Naive thymus-derived CD4-positive, alpha-beta T cell (primary cell): ENCODE measurements around the gene PPP1R2. TPM values are rescaled to one million over a fixed set of nuclear protein-coding genes. Genes with fewer than 3 reads are reported as not detected.

ENCODE experiments used
- ATAC-seq: fragments of 150-1000 bp; cut with Tn5 transposase; 2 replicates; pipeline ENCODE4 v1.10.0; 2021; ENCODE audit warnings: mild to moderate bottlenecking, moderate library complexity
- CTCF ChIA-PET: fragments of 350-600 bp; sonication (Branson Sonifier 250); formaldehyde crosslinking; loops from one replicate; lab custom pipeline; 2021; ENCODE audit warnings: antibody characterized with exemption; lab: Charles Lee
- POLR2A ChIA-PET: fragments of 350-600 bp; sonication (Branson Sonifier 250); formaldehyde crosslinking; loops from one replicate; lab custom pipeline; 2021; ENCODE audit warnings: antibody characterized with exemption, inconsistent platforms; lab: Charles Lee
- DNase-seq, 9 donors: peaks; one replicate each; pipeline versions ENCODE4 v3.0.0 to v3.0.0-alpha.2; 2020 to 2022; ENCODE audit warnings: mixed read lengths in 1 of 9
- H3K27ac ChIP-seq: one replicate; pipeline ENCODE4 v1.7.0; 2013; ENCODE audit warnings: mild to moderate bottlenecking, low read depth, low read length, moderate library complexity
- H3K27me3 ChIP-seq, 2 donors: one replicate each; pipeline ENCODE4 v1.7.0; 2013; ENCODE audit warnings: low read length in 2 of 2, mild to moderate bottlenecking in 2 of 2, moderate library complexity in 2 of 2; ENCODE audit not compliant: control insufficient read depth in 2 of 2, insufficient read depth in 2 of 2
- H3K36me3 ChIP-seq, 3 experiments: 1 replicate in 2 of 3; 2 replicates in 1 of 3; pipeline ENCODE4 v1.7.0; 2013; ENCODE audit warnings: low read length in 3 of 3, mild to moderate bottlenecking in 3 of 3, moderate library complexity in 1 of 3; ENCODE audit not compliant: insufficient read depth in 3 of 3, control insufficient read depth in 2 of 3
- H3K4me1 ChIP-seq, 2 donors: one replicate each; pipeline ENCODE4 v1.7.0; 2013; ENCODE audit warnings: low read length in 2 of 2, mild to moderate bottlenecking in 2 of 2, moderate library complexity in 1 of 2; ENCODE audit not compliant: control insufficient read depth in 2 of 2, insufficient read depth in 2 of 2
- H3K4me3 ChIP-seq: 2 replicates; pipeline ENCODE4 v1.7.0; 2013; ENCODE audit warnings: mild to moderate bottlenecking, low read length
- H3K9me3 ChIP-seq, 3 experiments: 1 replicate in 2 of 3; 2 replicates in 1 of 3; pipeline ENCODE4 v1.7.0; 2013; ENCODE audit warnings: low read length in 3 of 3; ENCODE audit not compliant: control insufficient read depth in 2 of 3
- H3K27ac Mint-ChIP-seq, 9 donors: one replicate each; pipeline ENCODE4 v1.8.0; 2020 to 2022; ENCODE audit warnings: mixed read lengths in 9 of 9, mild to moderate bottlenecking in 8 of 9, moderate library complexity in 5 of 9, inconsistent platforms in 2 of 9
- H3K27me3 Mint-ChIP-seq, 5 donors: one replicate each; pipeline ENCODE4 v1.8.0; 2021 to 2022; ENCODE audit warnings: mixed read lengths in 5 of 5, mild to moderate bottlenecking in 1 of 5
- H3K36me3 Mint-ChIP-seq, 5 donors: one replicate each; pipeline ENCODE4 v1.8.0; 2020 to 2022; ENCODE audit warnings: mixed read lengths in 5 of 5, mild to moderate bottlenecking in 3 of 5, inconsistent platforms in 1 of 5
- H3K4me1 Mint-ChIP-seq, 7 donors: one replicate each; pipeline ENCODE4 v1.8.0; 2020 to 2022; ENCODE audit warnings: mixed read lengths in 7 of 7, mild to moderate bottlenecking in 3 of 7, inconsistent platforms in 1 of 7
- H3K4me3 Mint-ChIP-seq, 10 donors: one replicate each; pipeline ENCODE4 v1.8.0; 2020 to 2022; ENCODE audit warnings: mild to moderate bottlenecking in 10 of 10, mixed read lengths in 10 of 10, moderate library complexity in 6 of 10, inconsistent platforms in 2 of 10
- H3K9me3 Mint-ChIP-seq, 11 donors: one replicate each; pipeline ENCODE4 v1.8.0; 2020 to 2022; ENCODE audit warnings: mixed read lengths in 11 of 11, mild to moderate bottlenecking in 4 of 11, inconsistent platforms in 1 of 11, moderate library complexity in 1 of 11
- intact Hi-C, 2 donors: fragments of 100-400 bp; cut with micrococcal nuclease; formaldehyde crosslinking; loops; one replicate each; pipeline ENCODE4 v1.15.1; 2023
- polyA plus RNA-seq, 2 donors: library from polyadenylated mRNA; unstranded; fragments of 300-500 nt; fragmentation: Illumina TruSeq; gene quantifications; one replicate each; pipeline ENCODE4 v1.2.3, GENCODE V29; 2021
- total RNA-seq, 6 experiments: library from RNA in 5 of 6; stranded (reverse) in 5 of 6; gene quantifications; 1 replicate in 5 of 6; 2 replicates in 1 of 6; pipeline ENCODE4 v1.2.3 and lab custom pipeline; 2021 to 2026

The PPP1R2 gene
- total and polyA plus RNA-seq, 7 experiments from 2014 or later: 76.1 to 329 (median 157) TPM

- Histone ChIP-seq H3K4me3 (no peak overlapping the region), H3K4me1 (peaks cover 7% of the 10 kb centered on the region in 2 donors), H3K27me3 (no peaks in the 10 kb centered on the region), H3K27ac (no peak overlapping the region), H3K36me3 (no peaks in the 10 kb centered on the region), H3K9me3 (no peaks in the 10 kb centered on the region)
- Mint-ChIP-seq H3K9me3 (no peaks in the 10 kb centered on the region), H3K4me3 (no peak overlapping the region), H3K27ac (no peak overlapping the region), H3K36me3 (no peaks in the 10 kb centered on the region), H3K27me3 (peaks cover 0 to 13% (median 0%) of the 10 kb centered on the region in 5 donors), H3K4me1 (peaks cover 0 to 12% (median 5%) of the 10 kb centered on the region in 7 donors)
- no peak for ATAC-seq
- POLR2A ChIA-PET: interaction anchor here (0.6 kb wide), 1 partner anchor 45 kb away, joined by 3 read pairs; no protein-coding TSS in a partner anchor
- intact Hi-C loops: loop anchor here in 1 of 2 donors (2.0 kb wide), 1 partner anchor 45 kb away; the partner anchor contains the start of gene PPP1R2
- CTCF ChIA-PET: no interaction called here
- DNase-seq: no peak
Observed at GRCh38 chr3:195587406-195587805, 44.3 kb upstream of the PPP1R2 start.

GRCh38 chr3:195584543-195584870 lies 41.4 kb upstream of the PPP1R2 start:
- peak overlapping the region in 1 of 9 donors; percentile 29 for H3K27ac Mint-ChIP-seq
- POLR2A ChIA-PET: no interaction called here
- CTCF ChIA-PET: no interaction called here

DNA sequence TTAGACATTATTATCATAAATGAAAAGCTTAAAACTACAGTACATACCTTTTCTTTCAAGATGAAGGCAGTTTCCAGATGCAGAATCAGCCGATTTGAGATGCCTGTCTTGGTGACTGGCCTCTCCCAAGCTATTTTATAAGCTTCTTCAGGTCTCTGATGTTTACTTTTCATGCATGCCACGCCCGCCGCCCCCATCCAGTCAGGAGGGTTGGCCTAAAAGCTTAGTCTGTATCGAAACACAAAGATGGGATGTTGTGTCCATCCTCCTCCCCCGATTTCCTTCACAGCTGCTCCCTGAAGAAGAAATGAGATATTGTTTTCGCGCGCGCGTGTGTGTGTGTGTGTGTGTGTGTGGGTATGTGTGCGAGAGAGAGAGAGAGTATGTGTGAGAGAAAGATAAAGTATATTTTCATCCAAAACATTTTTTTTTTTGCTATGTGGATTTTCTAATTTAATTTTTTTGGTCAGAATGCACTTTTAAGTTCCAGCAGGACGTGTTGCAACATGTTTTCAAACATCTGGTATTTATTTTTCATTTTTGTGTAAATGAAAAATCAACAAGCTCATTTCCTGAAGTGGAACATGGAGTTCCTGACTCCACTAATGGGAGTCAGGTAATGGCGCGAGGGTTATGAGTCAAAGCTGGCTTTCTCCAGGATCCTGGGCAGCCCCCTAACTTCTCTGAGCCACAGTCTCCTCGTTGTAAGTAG lies 40.9 kb upstream of the PPP1R2 start, which contains the start of gene APOD:
Gene APOD (minus strand): TSS at position 110 of the 712 bp plus-strand sequence. CDS start 4,479 bp downstream, outside the sequence.
- intact Hi-C loops: no loop called here
- Histone ChIP-seq H3K36me3 (no peaks in the 10 kb centered on the region), H3K9me3 (no peaks in the 10 kb centered on the region), H3K27ac (no peak within 1 kb of the TSS), H3K4me1 (peaks cover 7% of the 10 kb centered on the region in 2 donors), H3K4me3 (no peak within 1 kb of the TSS), H3K27me3 (no peaks in the 10 kb centered on the region)
- POLR2A ChIA-PET: interaction anchor here (0.6 to 1.0 kb wide), 2 partner anchors 28 to 315 kb away, joined by 3 to 4 read pairs; no protein-coding TSS in a partner anchor
- Mint-ChIP-seq H3K27ac (peak within 1 kb of the TSS in 2 of 9 donors; percentile 29 to 55), H3K9me3 (no peaks in the 10 kb centered on the region), H3K36me3 (no peaks in the 10 kb centered on the region), H3K4me1 (peaks cover 0 to 13% (median 5%) of the 10 kb centered on the region in 7 donors), H3K27me3 (peaks cover 0 to 13% (median 0%) of the 10 kb centered on the region in 5 donors), H3K4me3 (no peak within 1 kb of the TSS)
- ATAC-seq (no peak), DNase-seq (no peak)
- CTCF ChIA-PET: interaction anchor here (0.9 kb wide), 1 partner anchor 22 kb away, joined by 3 read pairs; no protein-coding TSS in a partner anchor

More at GRCh38 chr3:195584543-195584870, 41.4 kb upstream of the PPP1R2 start:
- H3K9me3 Mint-ChIP-seq: no peaks in the 10 kb centered on the region
- ATAC-seq (no peak), DNase-seq (no peak)
- Histone ChIP-seq H3K4me3 (no peak overlapping the region), H3K27me3 (no peaks in the 10 kb centered on the region), H3K4me1 (peaks cover 7% of the 10 kb centered on the region in 2 donors), H3K36me3 (no peaks in the 10 kb centered on the region), H3K27ac (no peak overlapping the region), H3K9me3 (no peaks in the 10 kb centered on the region)
- no peak overlapping the region for H3K4me3 Mint-ChIP-seq
- H3K27me3 Mint-ChIP-seq: peaks cover 0 to 13% (median 0%) of the 10 kb centered on the region in 5 donors
- H3K36me3 Mint-ChIP-seq: no peaks in the 10 kb centered on the region
- intact Hi-C loops: no loop called here
- peaks cover 0 to 13% (median 5%) of the 10 kb centered on the region in 7 donors for H3K4me1 Mint-ChIP-seq

DNA sequence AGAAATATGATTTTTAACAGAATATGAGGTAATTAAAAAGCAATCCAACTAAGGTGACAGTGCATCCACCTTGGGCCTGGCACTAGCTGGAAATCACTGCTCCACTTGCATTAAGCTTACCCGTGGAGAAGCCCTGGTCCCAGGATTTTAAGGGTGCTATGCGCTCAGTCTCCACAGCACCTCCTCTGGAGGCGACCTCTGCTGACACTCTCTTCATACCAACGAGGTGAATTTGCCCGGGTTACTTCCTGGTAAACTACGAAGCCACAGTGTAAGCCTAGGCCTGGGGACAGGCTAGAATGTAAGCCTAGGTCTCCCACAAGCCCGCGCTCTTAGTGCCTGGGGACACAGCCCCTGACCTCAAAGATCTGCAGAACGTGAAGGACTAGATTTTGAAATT lies 39.8 kb upstream of the PPP1R2 start:
- intact Hi-C loops: no loop called here
- H3K36me3 ChIP-seq: no peaks in the 10 kb centered on the region
- DNase-seq (no peak), ATAC-seq (no peak)
- H3K4me1 ChIP-seq: peaks cover 7% of the 10 kb centered on the region in 2 donors
- peaks cover 0 to 16% (median 5%) of the 10 kb centered on the region in 7 donors for H3K4me1 Mint-ChIP-seq
- H3K27ac Mint-ChIP-seq: no peak overlapping the region
- no peaks in the 10 kb centered on the region for H3K9me3 Mint-ChIP-seq
- no peak overlapping the region for H3K4me3 Mint-ChIP-seq
- H3K27me3 ChIP-seq: no peaks in the 10 kb centered on the region
- no peaks in the 10 kb centered on the region for H3K36me3 Mint-ChIP-seq
- ChIA-PET POLR2A (no interaction called here), CTCF (no interaction called here)
- H3K9me3 ChIP-seq: no peaks in the 10 kb centered on the region
- H3K27me3 Mint-ChIP-seq: peaks cover 0 to 13% (median 0%) of the 10 kb centered on the region in 5 donors
- H3K4me3 ChIP-seq: no peak overlapping the region
- no peak overlapping the region for H3K27ac ChIP-seq

GRCh38 chr3:195580744-195581443 lies 37.8 kb upstream of the PPP1R2 start:
- Mint-ChIP-seq H3K4me3 (no peak overlapping the region), H3K9me3 (no peaks in the 10 kb centered on the region), H3K36me3 (no peaks in the 10 kb centered on the region), H3K27ac (peak overlapping the region in 1 of 9 donors; percentile 27), H3K4me1 (peaks cover 0 to 16% (median 5%) of the 10 kb centered on the region in 7 donors), H3K27me3 (peaks cover 0 to 13% (median 0%) of the 10 kb centered on the region in 5 donors)
- Histone ChIP-seq H3K4me3 (no peak overlapping the region), H3K27ac (no peak overlapping the region), H3K4me1 (no peaks in the 10 kb centered on the region), H3K27me3 (no peaks in the 10 kb centered on the region), H3K9me3 (no peaks in the 10 kb centered on the region), H3K36me3 (no peaks in the 10 kb centered on the region)
- intact Hi-C loops: no loop called here
- POLR2A ChIA-PET: interaction anchor here (0.8 kb wide), 1 partner anchor 44 kb away, joined by 3 read pairs; no protein-coding TSS in a partner anchor
- CTCF ChIA-PET: interaction anchor here (0.7 kb wide), 1 partner anchor 280 kb away, joined by 3 read pairs; no protein-coding TSS in a partner anchor
- DNase-seq (no peak), ATAC-seq (no peak)

- Histone ChIP-seq H3K9me3 (no peaks in the 10 kb centered on the region), H3K36me3 (no peaks in the 10 kb centered on the region), H3K27me3 (no peaks in the 10 kb centered on the region), H3K4me3 (no peak overlapping the region), H3K4me1 (no peaks in the 10 kb centered on the region), H3K27ac (no peak overlapping the region)
- no peak for DNase-seq
- CTCF ChIA-PET: no interaction called here
- no peak for ATAC-seq
- H3K4me3 Mint-ChIP-seq: no peak overlapping the region
- no peaks in the 10 kb centered on the region for H3K36me3 Mint-ChIP-seq
- H3K4me1 Mint-ChIP-seq: peaks cover 0 to 12% (median 0%) of the 10 kb centered on the region in 7 donors
- no peaks in the 10 kb centered on the region for H3K9me3 Mint-ChIP-seq
- no peak overlapping the region for H3K27ac Mint-ChIP-seq
- peaks cover 0 to 10% (median 0%) of the 10 kb centered on the region in 5 donors for H3K27me3 Mint-ChIP-seq
- intact Hi-C loops: no loop called here
- POLR2A ChIA-PET: no interaction called here
Observed at GRCh38 chr3:195579281-195579680, 36.2 kb upstream of the PPP1R2 start.
